Skeletal muscle cell (primary cell): ENCODE data around the gene SF3B6.
"Not testable (repeated sequence)": the region's sequence is repeated elsewhere in the genome, so short reads cannot be mapped to it uniquely, and the experiment has no call there.

Experiments used
- DNase-seq: peaks from one replicate; pipeline ENCODE4 v3.0.0-alpha.2; 2010; ENCODE audit warnings: low read depth
- H3K4me3 ChIP-seq: 2 replicates; pipeline ENCODE4 v1.5.1; 2011; ENCODE audit warnings: low read depth, mild to moderate bottlenecking, control low read depth, low read length, moderate library complexity

Gene SF3B6, protein sequence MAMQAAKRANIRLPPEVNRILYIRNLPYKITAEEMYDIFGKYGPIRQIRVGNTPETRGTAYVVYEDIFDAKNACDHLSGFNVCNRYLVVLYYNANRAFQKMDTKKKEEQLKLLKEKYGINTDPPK

DNA sequence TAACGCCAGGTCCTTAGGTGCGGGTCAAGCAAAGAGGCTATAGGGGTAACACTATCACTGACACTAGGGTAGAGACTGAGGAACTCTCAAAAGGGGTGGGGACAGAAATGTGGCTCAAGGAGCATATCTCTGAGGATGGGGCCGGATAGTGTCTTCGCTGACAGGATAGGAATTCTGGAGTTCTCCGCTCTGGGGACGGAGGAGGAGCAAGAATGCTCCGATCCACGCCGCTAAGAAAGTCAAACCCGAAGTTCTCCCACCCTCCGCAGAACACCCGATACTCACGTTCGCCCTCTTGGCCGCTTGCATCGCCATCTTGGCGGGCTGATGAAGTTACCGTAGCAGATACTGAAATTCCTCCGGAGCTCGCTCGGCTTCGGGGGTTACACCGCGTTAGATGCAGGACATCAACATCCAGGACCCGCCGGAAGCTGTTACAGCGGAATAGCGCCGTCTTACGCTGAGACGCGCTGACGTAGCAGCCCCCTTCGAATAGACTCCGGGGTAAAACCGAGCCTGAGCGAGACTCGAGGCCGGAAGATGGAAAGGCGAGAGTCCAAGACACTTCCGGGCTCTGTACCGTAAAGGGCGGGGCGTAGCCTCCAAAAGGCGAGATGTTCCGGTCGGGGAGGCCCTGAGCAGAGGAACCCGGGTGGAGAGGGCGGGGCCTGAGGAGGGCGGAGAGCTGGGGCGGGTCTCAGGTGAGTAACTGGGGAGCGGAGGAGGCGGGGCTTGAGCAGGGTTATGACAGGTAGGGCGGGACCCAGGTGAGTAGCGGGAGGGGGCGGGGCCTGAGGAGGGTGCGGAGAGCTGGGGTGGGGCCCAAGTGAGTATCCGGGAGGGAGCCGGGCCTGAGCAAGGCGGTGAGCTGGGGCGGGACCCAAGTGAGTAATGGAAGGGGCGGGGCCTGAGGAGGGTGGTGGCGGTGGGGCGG, at the start of gene SF3B6:
Gene SF3B6 (minus strand): TSS at position 412 of the 934 bp plus-strand sequence. CDS start 97 bp downstream, at position 315.
- DNase-seq, result peak; percentile 94
- peak within 1 kb of the TSS; percentile 69 for H3K4me3 ChIP-seq

DNA sequence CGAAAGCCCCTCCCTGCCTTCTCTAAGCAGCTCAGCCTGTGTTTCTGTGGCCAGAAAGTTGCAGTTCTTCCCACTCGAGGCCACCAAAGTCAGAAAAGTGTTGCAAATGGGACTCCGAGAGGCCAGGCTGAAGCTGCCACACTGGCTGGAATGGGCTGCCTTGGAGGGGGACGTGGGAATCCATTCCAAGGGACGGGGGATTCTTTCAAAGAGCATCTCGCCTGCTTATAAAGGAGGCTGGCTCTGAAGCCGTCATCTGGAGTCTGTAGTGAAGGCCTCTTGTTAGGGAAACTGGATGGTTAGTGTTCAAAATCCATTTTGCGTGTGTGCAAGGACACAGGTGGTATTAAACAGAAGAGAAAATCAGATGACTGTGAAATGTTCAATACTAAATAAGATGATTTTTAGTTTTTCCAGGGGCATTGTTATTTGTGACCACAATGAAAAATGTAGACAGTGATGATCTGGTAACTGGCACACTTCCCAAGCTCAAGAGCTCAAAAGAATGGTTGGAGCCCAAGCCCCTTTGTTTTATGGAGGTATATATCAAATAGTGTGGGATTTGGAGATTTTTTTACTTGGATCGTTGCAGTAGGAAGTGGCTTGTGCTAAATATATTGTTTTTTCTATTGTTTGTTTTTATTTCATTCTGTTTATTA, 47.9 kb upstream of the SF3B6 start:
- no peak for DNase-seq
- peak overlapping the region; percentile 68 for H3K4me3 ChIP-seq

DNA sequence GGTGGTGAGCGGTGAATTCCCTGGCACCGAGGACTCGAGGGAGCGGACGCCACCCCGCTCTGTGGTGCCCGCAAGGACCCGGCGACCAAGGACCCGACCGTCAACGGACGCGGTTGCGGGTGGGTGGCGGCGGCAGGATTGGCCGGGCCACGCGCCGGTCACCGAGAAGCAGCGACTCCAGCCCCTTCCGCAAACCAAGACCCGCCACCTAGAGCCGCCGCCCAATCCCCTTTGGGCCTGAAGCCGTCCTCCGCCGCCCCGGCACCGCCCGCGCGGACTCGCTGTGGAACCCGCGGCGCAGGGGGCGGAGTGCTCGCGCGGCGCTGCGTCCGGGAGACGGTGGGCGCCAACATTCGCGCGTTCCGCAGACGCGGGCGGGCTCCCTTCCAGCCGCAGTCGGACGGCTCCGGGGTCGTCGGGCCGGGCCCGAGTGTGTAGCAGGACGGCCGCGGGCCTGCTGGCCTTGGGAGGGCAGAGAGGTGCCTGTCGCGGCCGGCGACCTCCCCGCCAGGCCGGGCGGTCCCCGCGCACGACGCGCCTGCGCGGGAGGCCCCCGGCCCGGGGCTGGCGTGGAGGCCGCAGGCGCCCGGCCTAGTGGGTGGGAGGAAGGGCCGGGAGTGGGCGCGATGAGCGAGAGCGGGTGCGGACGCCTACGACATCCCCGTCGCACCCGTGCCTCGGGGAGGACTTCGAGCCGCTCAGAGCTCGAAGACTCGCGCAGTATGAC, 47.2 kb upstream of the SF3B6 start, which contains the start of the genes FAM228B and PFN4:
Gene FAM228B (plus strand): TSS at position 275 of the 727 bp plus-strand sequence. CDS start 893 bp downstream, outside the sequence.
Gene PFN4 (minus strand): TSS at position 140 of the 727 bp plus-strand sequence. CDS start 799 bp downstream, outside the sequence.
- peak within 1 kb of the TSS; percentile 68 for H3K4me3 ChIP-seq
- DNase-seq, result no peak

DNA sequence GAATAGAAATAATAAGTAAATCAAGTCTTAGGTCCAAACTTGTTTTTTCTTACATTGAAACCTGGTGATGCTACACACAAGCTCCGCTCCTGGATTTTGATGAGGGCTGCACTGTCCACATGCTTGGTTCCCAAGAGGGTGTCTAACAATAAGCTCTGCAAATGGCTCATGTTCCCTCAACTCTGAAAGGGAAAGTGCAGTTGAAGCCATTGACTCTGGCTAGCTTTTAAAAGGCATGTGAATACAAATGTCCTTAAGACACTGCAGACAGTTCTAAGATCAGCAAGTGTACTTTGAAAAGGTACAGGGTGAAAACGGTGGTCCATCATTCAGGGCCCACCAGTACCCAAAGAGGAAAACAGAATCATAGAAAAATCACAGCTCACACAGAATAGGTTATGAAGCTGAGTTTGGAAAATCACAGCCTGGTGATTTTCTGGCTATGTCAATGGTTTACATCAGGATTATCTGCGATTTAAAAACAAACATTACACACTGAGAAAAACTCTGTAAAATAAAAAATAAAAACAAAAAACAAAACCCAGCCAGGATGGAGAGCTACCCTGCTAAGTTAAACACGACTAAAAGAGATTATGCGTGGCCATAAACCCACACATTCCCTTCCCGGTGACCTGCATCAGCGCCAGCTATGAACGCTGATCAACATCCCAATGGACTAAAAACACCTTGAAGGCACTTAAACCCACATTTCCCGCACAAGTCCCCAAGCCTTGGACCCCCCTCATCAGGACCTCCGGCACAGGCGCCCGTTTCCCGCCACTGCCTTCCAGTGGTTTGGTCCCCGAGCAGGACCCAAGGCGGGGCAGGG, 46.5 kb upstream of the SF3B6 start:
- DNase-seq, result no peak
- peak overlapping the region; percentile 68 for H3K4me3 ChIP-seq

DNA sequence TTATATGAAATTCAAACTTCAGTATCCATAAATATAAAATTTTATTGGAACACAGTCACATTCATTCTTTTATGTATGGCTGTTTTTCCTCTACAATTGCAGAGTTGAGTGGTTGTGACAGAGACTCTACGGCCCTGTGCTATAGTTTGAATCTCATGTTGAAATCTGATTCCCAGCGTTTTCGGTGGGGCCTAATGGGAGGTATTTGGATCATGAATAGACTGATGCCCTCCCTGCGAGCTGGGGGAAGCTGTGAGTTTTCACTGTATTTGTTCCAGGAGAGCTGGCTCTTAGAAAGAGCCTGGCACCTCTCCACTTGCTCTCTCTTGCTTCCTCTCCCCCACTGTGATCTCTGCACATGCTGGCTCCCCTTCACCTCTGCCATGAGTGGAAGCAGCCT, 45.3 kb upstream of the SF3B6 start:
- no peak for DNase-seq
- no peak overlapping the region for H3K4me3 ChIP-seq

DNA sequence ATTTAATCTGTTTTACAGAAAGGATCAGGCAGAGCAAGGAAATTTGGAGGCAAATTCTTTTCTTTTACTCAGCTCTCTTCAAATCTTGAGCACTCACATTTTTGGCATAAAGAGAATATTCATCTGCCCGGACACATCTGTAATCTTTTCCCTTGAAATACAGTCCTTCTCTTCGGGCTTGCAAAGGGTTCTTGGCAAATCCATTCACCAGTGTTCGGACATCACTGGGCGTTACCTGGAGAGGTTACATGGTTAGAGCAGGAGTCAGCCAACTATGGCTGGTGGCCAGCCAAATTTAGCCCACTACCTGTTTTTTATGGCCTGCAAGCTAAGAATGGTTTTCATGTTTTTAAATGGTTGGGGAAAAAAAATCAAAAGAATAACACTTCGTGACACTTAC, 44.9 kb upstream of the SF3B6 start:
- DNase-seq, result no peak
- no peak overlapping the region for H3K4me3 ChIP-seq

DNA sequence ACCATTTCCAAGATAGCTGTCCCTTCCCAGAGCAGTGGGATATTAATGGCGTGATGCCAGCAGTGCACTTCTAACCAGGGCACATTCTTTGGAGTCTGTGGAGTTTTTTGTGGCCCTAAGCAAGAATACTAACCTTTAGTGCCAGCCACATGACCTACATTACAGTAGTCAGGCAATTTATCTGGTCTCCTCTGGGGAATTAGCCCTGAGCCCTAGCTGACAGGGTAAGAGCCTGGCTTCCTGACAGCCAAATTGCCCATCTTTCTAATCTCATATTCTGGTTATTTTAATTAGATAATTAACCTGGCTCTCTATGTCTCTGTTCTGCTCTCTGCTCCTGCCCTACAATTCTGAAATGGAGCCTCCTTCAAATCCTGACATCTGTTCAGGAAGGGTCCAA, 41.8 kb upstream of the SF3B6 start:
- no peak for DNase-seq

DNA sequence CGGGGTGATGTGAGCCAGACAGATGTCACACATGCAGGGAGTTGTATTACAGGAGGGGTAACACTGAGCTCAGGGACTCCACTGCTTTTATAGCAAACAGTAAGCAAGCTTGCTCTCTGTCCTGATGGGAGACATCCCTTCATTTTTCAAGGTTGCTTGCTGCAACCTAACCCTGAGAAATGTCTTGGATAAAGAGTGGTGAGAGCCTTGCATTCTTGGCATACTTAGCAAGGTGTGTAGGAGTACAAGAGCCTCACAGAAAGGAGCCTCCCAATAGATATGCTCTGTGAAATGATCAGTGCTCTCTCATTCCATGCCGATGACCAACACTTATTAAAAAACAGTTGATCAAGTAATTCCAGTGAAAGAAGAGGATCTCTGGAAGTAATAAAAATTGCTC, 38.9 kb upstream of the SF3B6 start:
- no peak for DNase-seq
- no peak overlapping the region for H3K4me3 ChIP-seq

More for the DNA sequence above, 41.8 kb upstream of the SF3B6 start:
- no peak overlapping the region for H3K4me3 ChIP-seq

DNA sequence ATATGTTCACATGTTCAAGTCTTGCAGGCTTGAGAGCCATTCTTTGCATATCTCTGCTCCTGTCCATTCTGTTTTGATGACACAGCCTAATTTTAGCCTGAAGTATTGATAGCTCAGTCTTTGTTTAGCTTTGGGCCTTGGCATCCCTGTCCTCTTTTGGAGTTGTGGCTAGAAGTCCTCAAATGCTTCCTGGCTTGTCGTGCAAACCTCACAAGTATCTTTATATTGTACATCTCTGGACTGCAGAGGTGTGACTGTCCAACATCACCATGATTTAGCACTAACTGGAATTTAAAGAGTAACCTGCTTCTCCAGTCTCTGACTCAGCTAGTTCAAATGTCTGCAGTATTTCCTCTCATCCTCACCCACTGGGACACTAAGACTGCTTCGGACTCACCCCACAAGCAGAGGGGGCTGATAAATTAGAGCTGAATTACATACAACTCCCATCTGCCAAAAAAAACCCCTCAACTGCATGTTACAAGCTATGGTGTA, 35.3 kb upstream of the SF3B6 start:
- DNase-seq, result peak; percentile 45
- no peak overlapping the region for H3K4me3 ChIP-seq

DNA sequence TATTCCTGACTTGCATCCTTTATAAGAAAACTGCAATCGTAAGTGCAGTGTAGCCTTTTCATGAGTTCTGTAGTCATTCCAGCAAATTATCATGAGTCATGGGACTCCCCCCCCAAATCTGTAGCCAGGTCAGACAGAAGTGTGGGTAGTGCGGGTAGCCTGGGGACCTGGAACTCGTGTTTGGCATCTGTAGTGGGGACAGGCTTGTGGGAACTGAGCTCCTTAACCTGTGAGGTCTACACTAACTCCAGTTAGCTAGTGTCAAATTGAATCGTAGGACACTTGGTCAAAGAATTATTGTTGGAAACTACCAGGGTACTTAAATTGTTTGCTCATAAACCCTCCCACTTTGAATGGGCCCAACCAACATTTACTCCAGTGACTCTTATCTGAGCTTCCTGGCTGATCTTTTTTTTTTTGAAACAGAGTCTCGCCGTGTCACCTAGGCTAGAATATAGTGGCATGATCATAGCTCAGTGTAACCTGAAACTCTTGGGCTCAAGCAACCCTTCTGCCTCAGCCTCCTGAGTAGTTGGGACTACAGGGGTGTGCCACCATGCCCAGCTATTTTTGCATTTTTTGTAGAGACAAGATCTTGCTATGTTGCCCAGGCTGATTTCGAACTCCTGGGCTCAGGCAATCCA, 34.7 kb upstream of the SF3B6 start:
- no peak overlapping the region for H3K4me3 ChIP-seq
- no peak for DNase-seq

DNA sequence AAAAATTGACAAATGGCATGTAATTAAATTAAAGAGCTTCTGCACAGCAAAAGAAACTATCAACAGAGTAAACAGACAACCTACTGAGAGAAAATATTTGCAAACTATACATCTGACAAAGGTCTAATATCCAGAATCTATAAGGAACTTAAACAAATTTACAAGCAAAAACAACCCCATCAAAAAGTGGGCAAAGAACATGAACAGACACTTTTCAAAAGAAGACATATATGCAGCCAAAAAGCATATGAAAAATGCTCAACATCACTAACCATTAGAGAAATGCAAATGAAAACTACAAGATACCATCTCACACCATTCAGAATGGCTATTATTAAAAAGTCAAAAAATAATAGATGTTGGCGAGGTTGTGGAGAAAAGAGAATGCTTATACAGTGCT, 33.3 kb upstream of the SF3B6 start:
- H3K4me3 ChIP-seq, result not testable (repeated sequence)

DNA sequence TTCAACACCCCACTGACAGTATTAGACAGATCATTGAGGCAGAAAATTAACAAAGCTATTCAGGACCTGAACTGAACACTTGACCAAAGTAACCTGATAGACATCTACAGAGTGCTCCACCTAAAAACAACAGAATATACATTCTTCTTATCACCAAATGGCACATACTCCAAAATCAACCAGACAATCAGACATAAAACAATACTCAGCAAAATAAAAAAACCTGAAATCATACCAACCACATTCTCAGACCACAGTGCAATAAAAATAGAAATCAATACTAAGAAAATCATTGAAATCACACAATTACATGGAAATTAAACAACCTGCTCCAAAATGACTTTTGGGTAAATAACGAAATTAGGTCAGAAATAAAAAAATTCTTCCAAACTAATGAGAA, 31.2 kb upstream of the SF3B6 start:
- no peak for DNase-seq
- H3K4me3 ChIP-seq, result no peak overlapping the region

More for the DNA sequence above, 33.3 kb upstream of the SF3B6 start:
- not testable (repeated sequence) for DNase-seq

DNA sequence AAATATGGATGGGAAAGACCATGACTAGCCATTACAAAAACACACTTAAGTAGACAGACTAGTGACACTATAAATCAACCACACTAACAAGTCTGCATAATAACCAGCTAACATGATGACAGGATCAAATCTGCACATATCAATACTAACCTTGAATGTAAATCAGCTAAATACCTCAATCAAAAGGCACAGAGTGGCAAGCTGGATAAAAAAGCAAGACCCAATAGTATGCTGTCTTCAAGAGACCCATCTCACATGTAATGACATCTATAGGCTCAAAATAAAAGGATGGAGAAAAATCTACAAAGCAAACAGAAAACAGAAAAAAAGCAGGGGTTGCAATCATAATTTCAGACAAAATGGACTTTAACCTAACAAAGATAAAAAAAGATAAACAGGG, 30.7 kb upstream of the SF3B6 start:
- no peak for DNase-seq
- H3K4me3 ChIP-seq, result no peak overlapping the region

DNA sequence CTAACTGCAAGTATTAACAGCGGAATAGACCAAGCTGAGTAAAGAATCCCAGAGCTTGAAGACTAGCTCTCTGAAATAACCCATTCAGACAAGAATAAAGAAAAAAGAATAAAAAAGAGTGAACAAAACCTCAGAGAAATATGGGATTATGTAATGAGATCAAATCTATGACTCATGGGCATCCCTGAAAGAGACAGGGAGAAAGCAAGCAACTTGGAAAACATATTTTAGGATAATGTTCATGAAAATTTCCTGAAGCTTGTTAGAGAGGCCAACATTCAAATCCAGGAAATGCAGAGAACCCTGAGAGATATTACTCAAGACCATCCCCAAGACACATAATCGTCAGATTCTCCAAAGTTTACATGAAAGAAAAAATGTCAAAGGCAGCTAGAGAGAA, 29.7 kb upstream of the SF3B6 start:
- DNase-seq, result no peak
- no peak overlapping the region for H3K4me3 ChIP-seq

DNA sequence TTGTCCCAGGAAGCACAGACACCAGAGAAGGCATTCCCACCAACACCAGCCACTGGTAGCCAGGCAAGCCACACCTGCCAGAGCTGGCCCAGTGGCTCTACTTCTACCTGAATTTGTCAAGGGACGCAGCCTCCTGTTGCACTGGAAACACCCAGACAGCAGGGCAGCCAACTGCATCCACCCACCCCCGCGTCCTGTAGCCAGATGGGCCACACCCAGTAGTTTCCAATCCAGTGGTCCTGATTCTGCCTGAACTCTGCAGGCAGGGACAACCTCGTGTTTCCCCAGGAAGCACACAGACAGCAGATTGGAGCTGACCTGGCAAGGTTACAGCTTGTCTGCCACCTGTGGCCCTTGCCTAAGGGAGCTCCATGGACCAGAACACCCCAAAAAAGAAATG, 28.8 kb upstream of the SF3B6 start:
- DNase-seq, result no peak
- H3K4me3 ChIP-seq, result no peak overlapping the region

DNA sequence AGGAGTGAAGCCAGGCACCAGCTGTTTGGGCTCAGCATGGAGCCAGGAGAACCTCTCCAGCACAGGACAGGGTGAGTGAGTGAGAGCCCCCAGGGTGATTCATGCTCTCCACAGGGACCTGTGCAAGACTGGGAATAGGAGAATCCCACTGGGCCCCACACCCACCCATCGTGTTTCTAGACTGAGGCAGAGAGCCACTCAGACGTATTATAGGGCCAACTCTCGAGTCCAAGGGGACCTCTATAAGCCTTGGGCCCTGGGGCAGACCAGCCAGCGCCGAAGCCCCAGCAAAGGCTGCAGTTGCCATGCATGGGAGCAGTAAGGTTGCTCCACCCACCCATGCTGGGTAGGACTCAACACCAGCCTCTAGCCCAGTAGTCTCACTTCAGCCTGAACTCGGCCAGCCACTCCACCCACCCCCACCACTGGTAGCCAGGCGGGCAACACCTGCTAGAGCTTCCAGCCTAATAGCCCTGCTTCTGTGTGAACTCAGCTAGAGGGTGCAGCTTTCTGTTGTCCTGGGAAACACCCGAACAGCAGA, 28.1 kb upstream of the SF3B6 start:
- no peak overlapping the region for H3K4me3 ChIP-seq
- no peak for DNase-seq

DNA sequence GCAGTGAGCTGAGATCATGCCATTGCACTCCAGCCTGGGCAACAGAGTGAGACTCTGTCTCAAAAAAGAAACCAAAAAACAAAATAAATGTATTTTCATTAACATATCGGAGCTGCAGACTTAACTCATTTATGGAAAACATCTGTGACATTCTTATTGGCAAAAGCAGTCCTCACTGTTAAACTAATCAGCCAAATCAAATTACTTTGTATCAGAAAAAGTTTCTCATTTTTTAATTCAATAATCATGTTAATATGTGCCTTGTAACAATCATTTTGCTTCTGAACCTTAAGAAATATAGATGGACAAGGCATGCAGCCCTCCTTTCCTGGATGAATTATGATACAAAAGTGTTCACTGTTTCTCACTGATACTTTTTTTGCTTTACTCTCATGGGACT, 26.6 kb upstream of the SF3B6 start:
- no peak for DNase-seq
- H3K4me3 ChIP-seq, result no peak overlapping the region

DNA sequence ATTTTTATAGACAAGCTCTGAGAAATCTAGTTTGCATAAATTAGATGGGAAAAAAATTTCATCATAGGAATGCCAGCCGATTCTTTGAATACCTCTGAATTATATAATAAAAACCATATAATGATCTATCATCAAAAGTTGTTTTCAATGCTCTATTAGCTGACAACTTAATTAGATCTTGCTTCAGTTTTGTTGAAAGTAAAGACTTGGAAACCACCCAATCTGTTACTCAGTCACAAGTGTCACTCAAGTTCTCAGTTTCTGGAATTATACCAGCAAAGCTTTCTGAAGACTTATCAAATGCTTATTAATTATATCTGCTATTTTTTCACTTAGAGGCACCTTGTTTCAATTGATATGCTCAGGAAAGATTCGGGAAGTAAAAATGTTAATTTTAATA, 25.9 kb upstream of the SF3B6 start:
- DNase-seq, result no peak
- no peak overlapping the region for H3K4me3 ChIP-seq
